ENCODE data around the gene ZBTB40. TPM values are rescaled to one million over a fixed set of nuclear protein-coding genes. Genes with fewer than 3 reads are reported as not detected.

ZBTB40 gene
- total RNA-seq, 2 experiments from 2014 or later = 14.0 to 14.3 TPM

DNA sequence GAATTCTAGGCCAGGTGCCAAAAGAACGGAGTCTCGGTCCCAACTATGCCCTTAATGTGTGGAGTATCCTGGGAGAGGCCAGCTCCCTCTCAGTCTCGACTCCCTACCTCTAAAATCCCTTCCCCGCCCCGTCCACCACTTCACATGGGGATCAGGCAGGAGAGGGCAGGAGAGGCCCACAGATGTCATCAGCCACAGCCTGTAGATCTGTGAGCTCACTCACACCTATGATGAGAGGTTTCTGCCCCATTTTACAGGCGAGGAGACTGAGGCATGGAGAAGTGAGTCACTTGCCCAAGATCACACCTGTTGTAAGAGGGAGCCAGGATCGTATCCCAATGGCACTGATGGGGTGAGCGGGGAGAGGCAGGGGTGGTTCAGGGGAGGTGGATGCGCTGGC, 91.2 kb downstream of the ZBTB40 start:
- intact Hi-C loops (cut with micrococcal nuclease) = no loop called here
- no peak for DNase-seq
- ChIA-PET POLR2A (no interaction called here), CTCF (no interaction called here)
- H3K4me1 Mint-ChIP-seq (ENCODE audit: low read depth) = peaks cover 16% of the 10 kb centered on the region
- no peak for ATAC-seq
- H3K4me3 Mint-ChIP-seq = no peak overlapping the region
- H3K27me3 Mint-ChIP-seq = peaks cover 5% of the 10 kb centered on the region
- no peaks in the 10 kb centered on the region for H3K9me3 Mint-ChIP-seq
- TF ChIP-seq, protein P1, sequence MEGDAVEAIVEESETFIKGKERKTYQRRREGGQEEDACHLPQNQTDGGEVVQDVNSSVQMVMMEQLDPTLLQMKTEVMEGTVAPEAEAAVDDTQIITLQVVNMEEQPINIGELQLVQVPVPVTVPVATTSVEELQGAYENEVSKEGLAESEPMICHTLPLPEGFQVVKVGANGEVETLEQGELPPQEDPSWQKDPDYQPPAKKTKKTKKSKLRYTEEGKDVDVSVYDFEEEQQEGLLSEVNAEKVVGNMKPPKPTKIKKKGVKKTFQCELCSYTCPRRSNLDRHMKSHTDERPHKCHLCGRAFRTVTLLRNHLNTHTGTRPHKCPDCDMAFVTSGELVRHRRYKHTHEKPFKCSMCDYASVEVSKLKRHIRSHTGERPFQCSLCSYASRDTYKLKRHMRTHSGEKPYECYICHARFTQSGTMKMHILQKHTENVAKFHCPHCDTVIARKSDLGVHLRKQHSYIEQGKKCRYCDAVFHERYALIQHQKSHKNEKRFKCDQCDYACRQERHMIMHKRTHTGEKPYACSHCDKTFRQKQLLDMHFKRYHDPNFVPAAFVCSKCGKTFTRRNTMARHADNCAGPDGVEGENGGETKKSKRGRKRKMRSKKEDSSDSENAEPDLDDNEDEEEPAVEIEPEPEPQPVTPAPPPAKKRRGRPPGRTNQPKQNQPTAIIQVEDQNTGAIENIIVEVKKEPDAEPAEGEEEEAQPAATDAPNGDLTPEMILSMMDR (IDR thresholded peaks at IDR 0.05) = no peak
- H3K27ac Mint-ChIP-seq = no peak overlapping the region
- no peaks in the 10 kb centered on the region for H3K36me3 Mint-ChIP-seq (ENCODE audit: low read depth)

DNA sequence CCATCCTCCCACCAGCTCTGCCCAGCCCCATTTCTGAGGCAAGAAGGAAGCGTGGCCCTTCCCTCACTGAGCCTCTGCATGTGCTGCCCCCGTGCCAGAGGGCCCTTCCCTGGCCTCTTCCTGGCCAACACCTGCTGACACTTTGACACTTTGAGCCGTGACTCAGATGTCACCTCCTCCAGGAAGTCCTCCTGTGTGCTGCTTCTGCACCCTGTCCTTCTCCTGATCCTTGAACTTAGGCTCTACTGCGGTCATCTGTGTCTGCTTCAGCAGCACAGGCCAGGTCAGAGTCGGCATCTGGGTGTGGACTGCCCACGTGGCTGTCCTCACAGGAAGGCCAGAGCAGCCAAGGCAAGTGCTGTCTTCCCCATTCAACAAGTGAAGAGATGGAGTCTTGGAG, 92.0 kb downstream of the ZBTB40 start:
- Mint-ChIP-seq H3K36me3 (ENCODE audit: low read depth) (no peaks in the 10 kb centered on the region), H3K4me3 (no peak overlapping the region), H3K27ac (no peak overlapping the region), H3K4me1 (ENCODE audit: low read depth) (peaks cover 10% of the 10 kb centered on the region), H3K27me3 (peaks cover 8% of the 10 kb centered on the region), H3K9me3 (no peaks in the 10 kb centered on the region)
- DNase-seq (no peak), ATAC-seq (no peak)
- CTCF ChIA-PET = no interaction called here
- TF ChIP-seq, protein P1 (IDR thresholded peaks at IDR 0.05) = no peak
- POLR2A ChIA-PET = no interaction called here
- intact Hi-C loops (cut with micrococcal nuclease) = no loop called here

DNA sequence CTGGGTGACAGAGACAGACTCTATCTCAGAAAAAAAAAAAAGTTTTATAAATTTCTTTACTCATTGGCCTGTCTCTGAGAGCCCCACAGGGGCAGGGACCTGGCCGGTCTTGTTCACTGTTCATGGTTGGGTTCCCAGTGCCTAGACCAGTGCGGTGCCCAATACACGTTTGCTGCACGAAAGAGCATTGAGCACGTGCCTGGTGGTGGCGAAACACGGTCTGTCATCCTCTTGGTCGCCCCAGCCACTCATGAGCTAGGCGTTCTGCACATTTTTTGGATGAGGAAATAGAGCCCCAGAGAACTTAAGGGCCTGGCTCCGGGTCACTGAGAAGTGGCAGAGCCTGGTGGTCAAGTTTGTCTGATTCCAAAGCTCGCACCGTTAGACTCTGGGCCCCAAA, 93.0 kb downstream of the ZBTB40 start:
- Mint-ChIP-seq H3K4me1 (ENCODE audit: low read depth) (peaks cover 3% of the 10 kb centered on the region), H3K27ac (no peak overlapping the region), H3K27me3 (peaks cover 12% of the 10 kb centered on the region), H3K9me3 (no peaks in the 10 kb centered on the region), H3K36me3 (ENCODE audit: low read depth) (no peaks in the 10 kb centered on the region), H3K4me3 (no peak overlapping the region)
- CTCF ChIA-PET = no interaction called here
- TF ChIP-seq, protein P1 (IDR thresholded peaks at IDR 0.05) = no peak
- DNase-seq = no peak
- intact Hi-C loops (cut with micrococcal nuclease) = no loop called here
- POLR2A ChIA-PET = no interaction called here
- ATAC-seq = no peak

DNA sequence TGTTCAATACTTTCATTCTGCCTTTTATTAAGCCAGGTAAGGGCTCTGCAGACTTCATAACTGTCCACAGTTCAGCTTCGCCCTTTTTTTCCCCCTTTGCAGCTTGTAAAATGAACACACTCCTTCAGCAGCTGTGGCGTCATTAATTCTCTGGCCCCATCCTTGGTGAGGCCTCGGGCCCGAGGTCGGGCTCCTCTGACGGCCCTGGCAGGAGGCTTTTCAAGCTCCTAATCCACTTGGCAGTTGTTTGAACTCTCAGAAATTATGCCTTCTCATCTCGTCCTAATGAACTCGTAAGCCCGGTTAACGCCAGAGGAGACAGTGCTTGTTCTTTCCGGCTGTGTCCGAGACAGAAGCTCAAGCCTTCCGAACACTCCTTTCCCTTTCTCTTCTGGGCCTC, 93.5 kb downstream of the ZBTB40 start:
- ChIA-PET CTCF (interaction anchor here (0.8 kb wide), 1 partner anchor 343 kb away, joined by 3 read pairs; no protein-coding TSS in a partner anchor), POLR2A (no interaction called here)
- TF ChIP-seq, protein P1 (IDR thresholded peaks at IDR 0.05) = no peak
- Mint-ChIP-seq H3K4me1 (ENCODE audit: low read depth) (no peaks in the 10 kb centered on the region), H3K4me3 (no peak overlapping the region), H3K9me3 (no peaks in the 10 kb centered on the region), H3K27ac (no peak overlapping the region), H3K36me3 (ENCODE audit: low read depth) (no peaks in the 10 kb centered on the region), H3K27me3 (peaks cover 15% of the 10 kb centered on the region)
- ATAC-seq (no peak), DNase-seq (no peak)
- intact Hi-C loops (cut with micrococcal nuclease) = no loop called here

DNA sequence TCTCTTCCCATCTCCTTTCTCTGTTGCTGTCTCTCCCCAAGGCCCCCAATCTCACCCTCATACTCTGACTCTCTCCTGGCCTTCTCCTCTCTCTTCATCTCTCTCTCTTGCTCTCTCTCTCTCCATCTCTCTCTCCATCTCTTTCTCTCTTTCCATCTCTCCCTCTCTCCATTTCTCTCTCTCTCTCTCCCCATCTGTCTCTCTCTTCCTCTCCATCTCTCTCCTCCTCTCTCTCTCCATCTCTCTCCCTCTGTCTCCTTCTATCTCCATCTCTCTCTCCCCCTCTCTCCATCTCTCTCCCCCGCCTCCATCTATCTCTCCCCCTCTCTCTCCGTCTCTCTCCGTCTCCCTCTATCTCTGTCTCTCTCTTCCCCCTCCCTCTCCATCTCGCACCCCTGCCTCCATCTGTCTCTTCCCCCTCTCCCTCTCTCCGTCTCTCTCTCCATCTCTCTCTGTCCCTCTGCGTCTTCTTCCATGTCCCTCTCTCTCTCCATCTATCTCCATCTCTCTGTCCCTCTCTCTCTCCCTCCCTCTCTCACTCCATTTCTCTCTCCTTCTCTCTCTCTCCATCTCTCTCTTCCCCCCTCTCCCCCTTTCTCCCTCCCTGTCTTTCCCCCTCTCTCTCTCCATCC, 95.7 kb downstream of the ZBTB40 start:
- no peak for ATAC-seq
- H3K36me3 Mint-ChIP-seq (ENCODE audit: low read depth) = no peaks in the 10 kb centered on the region
- CTCF ChIA-PET = no interaction called here
- intact Hi-C loops (cut with micrococcal nuclease) = no loop called here
- H3K9me3 Mint-ChIP-seq = no peaks in the 10 kb centered on the region
- TF ChIP-seq, protein P1 (IDR thresholded peaks at IDR 0.05) = no peak
- POLR2A ChIA-PET = no interaction called here
- H3K27ac Mint-ChIP-seq = no peak overlapping the region
- DNase-seq = no peak
- H3K4me1 Mint-ChIP-seq (ENCODE audit: low read depth) = no peaks in the 10 kb centered on the region
- no peak overlapping the region for H3K4me3 Mint-ChIP-seq
- peaks cover 19% of the 10 kb centered on the region for H3K27me3 Mint-ChIP-seq
